OCI-LY1 (cell line): ENCODE data around the gene GABRA5.
A peak's percentile ranks its signal among the peaks of the same experiment; 100 is the strongest.

ENCODE experiments used
- H2AFZ ChIP-seq: fragments of 200-600 bp; sonication (generic), shearing (Covaris generic); 2 replicates; pipeline ENCODE4 v1.6.0; 2014; ENCODE audit warnings: antibody characterized with exemption, mild to moderate bottlenecking, low read length
- H3F3A ChIP-seq: fragments of 200-600 bp; sonication (generic), shearing (Covaris generic); 2 replicates; pipeline ENCODE4 v1.6.0; 2014; ENCODE audit warnings: mild to moderate bottlenecking, antibody characterized with exemption, low read length, moderate library complexity; ENCODE audit not compliant: insufficient read depth
- H3K27ac ChIP-seq: fragments of 200-600 bp; sonication (generic); 2 replicates; pipeline ENCODE4 v1.5.1; 2014; ENCODE audit warnings: low read length, mixed run types, mild to moderate bottlenecking, low read depth; ENCODE audit not compliant: poor library complexity, severe bottlenecking
- H3K27me3 ChIP-seq: fragments of 200-600 bp; sonication (generic); 2 replicates; pipeline ENCODE4 v1.6.0; 2014; ENCODE audit warnings: antibody characterized with exemption, mild to moderate bottlenecking, low read length, moderate library complexity; ENCODE audit not compliant: insufficient read depth
- H3K36me3 ChIP-seq: fragments of 200-600 bp; sonication (generic); 2 replicates; pipeline ENCODE4 v1.6.1; 2014; ENCODE audit warnings: mild to moderate bottlenecking, antibody characterized with exemption, low read length, moderate library complexity, mixed read lengths; ENCODE audit not compliant: insufficient read depth
- H3K4me1 ChIP-seq: fragments of 200-600 bp; sonication (generic); 2 replicates; pipeline ENCODE4 v1.5.1; 2014; ENCODE audit warnings: mild to moderate bottlenecking, low read length, moderate library complexity; ENCODE audit not compliant: insufficient read depth, severe bottlenecking
- H3K4me2 ChIP-seq: fragments of 200-600 bp; sonication (generic), shearing (Covaris generic); 2 replicates; pipeline ENCODE4 v1.6.1; 2014; ENCODE audit warnings: low read length
- H3K4me3 ChIP-seq: fragments of 200-600 bp; sonication (generic); 2 replicates; pipeline ENCODE4 v1.5.1; 2014; ENCODE audit warnings: low read length, low read depth, mild to moderate bottlenecking, mixed read lengths; ENCODE audit not compliant: poor library complexity, severe bottlenecking
- H3K79me2 ChIP-seq: fragments of 200-600 bp; shearing (Covaris generic); 2 replicates; pipeline ENCODE4 v1.6.1; 2016; ENCODE audit warnings: mixed run types, low read length, mixed read lengths; ENCODE audit not compliant: insufficient read depth
- H3K9ac ChIP-seq: fragments of 200-600 bp; sonication (generic), shearing (Covaris generic); 2 replicates; pipeline ENCODE4 v1.6.1; 2014; ENCODE audit warnings: mild to moderate bottlenecking, low read length, mixed read lengths
- H3K9me2 ChIP-seq: fragments of 200-600 bp; sonication (generic), shearing (Covaris generic); 2 replicates; pipeline ENCODE4 v1.6.1; 2014; ENCODE audit warnings: low read depth, mild to moderate bottlenecking, low read length, mixed read lengths
- H3K9me3 ChIP-seq: fragments of 200-600 bp; shearing (Covaris generic); 2 replicates; pipeline ENCODE4 v1.6.1; 2014; ENCODE audit warnings: low read length, mixed read lengths
- H4K20me1 ChIP-seq: fragments of 200-600 bp; sonication (generic), shearing (Covaris generic); 2 replicates; pipeline ENCODE4 v1.6.0; 2016; ENCODE audit warnings: mild to moderate bottlenecking, low read length; ENCODE audit not compliant: insufficient read depth
- EZH2 ChIP-seq: fragments of 200-600 bp; sonication (generic), shearing (Covaris generic); IDR thresholded peaks from 2 replicates; pipeline ENCODE4 v1.8.0; 2017; ENCODE audit warnings: borderline replicate concordance, mixed run types, mild to moderate bottlenecking, antibody characterized with exemption, low read length, moderate library complexity, mixed read lengths
- TF ChIP-seq, protein P1 (sequence below): fragments of 200-600 bp; sonication (generic), shearing (Covaris generic); IDR thresholded peaks from 2 replicates; pipeline ENCODE4 v1.5.1; 2017; ENCODE audit warnings: mild to moderate bottlenecking, antibody characterized with exemption, low read length, moderate library complexity, mixed read lengths

The GABRA5 gene

DNA sequence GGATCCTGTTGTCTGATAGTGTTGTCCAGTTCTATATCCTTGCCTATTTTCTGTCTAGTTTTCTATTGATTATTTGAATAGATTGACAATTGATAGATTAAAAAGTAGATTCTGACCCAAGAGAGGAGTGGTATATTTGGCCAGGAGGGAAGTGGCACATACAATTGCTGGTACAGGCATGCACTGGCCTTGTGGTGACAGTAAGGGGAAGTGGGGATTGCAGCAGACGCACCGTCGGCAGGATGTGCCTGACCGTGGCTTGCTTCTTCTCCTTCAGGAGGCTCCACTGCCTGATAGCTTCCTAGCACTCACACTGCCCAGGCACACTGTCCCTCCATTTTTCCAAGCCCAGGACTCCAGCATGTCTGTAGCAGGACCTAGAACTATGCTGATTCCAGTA is 114.6 kb downstream of the GABRA5 start:
- H3K4me1 ChIP-seq: no peaks in the 10 kb centered on the region
- no peaks in the 10 kb centered on the region for H3F3A ChIP-seq
- no peaks in the 10 kb centered on the region for H3K9me3 ChIP-seq
- no peak overlapping the region for H3K9ac ChIP-seq
- TF ChIP-seq, protein P1, sequence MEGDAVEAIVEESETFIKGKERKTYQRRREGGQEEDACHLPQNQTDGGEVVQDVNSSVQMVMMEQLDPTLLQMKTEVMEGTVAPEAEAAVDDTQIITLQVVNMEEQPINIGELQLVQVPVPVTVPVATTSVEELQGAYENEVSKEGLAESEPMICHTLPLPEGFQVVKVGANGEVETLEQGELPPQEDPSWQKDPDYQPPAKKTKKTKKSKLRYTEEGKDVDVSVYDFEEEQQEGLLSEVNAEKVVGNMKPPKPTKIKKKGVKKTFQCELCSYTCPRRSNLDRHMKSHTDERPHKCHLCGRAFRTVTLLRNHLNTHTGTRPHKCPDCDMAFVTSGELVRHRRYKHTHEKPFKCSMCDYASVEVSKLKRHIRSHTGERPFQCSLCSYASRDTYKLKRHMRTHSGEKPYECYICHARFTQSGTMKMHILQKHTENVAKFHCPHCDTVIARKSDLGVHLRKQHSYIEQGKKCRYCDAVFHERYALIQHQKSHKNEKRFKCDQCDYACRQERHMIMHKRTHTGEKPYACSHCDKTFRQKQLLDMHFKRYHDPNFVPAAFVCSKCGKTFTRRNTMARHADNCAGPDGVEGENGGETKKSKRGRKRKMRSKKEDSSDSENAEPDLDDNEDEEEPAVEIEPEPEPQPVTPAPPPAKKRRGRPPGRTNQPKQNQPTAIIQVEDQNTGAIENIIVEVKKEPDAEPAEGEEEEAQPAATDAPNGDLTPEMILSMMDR: no peak
- no peak for TF ChIP-seq EZH2
- H2AFZ ChIP-seq: no peak overlapping the region
- H3K4me3 ChIP-seq: no peak overlapping the region
- no peak overlapping the region for H3K4me2 ChIP-seq
- no peaks in the 10 kb centered on the region for H3K27me3 ChIP-seq
- H3K9me2 ChIP-seq: no peaks in the 10 kb centered on the region
- H3K36me3 ChIP-seq: no peaks in the 10 kb centered on the region
- no peaks in the 10 kb centered on the region for H4K20me1 ChIP-seq
- no peak overlapping the region for H3K27ac ChIP-seq
- no peaks in the 10 kb centered on the region for H3K79me2 ChIP-seq

DNA sequence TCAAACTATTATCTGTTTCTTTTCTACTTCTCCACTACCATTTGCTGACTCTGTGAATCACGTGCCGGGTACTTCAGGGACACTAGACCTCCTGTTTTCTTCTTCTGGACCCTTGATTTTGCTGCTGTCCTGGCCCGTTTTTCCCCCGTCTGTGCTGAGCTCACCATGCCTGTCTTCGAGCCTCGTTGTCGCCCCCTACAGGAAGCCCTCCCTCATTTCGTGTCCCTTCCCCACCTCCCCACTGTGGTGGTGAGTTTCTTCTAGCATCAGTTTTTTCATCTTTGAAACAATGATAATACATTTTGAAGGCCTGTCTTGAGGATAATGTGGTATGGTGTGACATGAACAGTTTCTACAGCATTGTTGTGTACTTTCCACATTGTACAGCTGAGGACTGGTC is 117.0 kb downstream of the GABRA5 start:
- Histone ChIP-seq H3K27ac (no peak overlapping the region), H3K36me3 (no peaks in the 10 kb centered on the region), H2AFZ (no peak overlapping the region), H3K9ac (no peak overlapping the region), H3K79me2 (no peaks in the 10 kb centered on the region), H4K20me1 (no peaks in the 10 kb centered on the region), H3K9me2 (no peaks in the 10 kb centered on the region), H3K4me1 (no peaks in the 10 kb centered on the region), H3K27me3 (no peaks in the 10 kb centered on the region), H3K4me2 (no peak overlapping the region), H3F3A (no peaks in the 10 kb centered on the region), H3K4me3 (no peak overlapping the region), H3K9me3 (no peaks in the 10 kb centered on the region)
- no peak for TF ChIP-seq EZH2
- TF ChIP-seq, protein P1: peak; percentile 65

DNA sequence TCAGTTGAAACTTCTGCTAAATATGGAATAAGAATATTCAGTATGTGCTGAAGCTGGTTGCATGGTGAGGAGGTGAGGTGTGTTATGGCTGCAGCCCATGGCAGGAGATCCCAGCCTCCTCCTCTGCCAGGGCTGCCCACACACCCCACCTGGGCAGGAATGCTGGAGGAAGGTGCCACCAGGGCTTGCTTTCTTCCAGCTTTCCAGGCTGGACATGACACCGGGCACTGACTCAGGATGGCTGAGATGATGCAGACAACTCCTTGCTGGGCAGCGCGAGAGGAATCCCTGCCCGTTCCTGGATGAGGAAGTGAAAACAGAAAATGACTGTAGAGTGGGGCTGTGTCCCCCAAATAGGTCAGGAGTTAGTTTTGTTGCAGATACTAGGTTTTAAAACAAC is 118.2 kb downstream of the GABRA5 start:
- no peak overlapping the region for H3K4me2 ChIP-seq

DNA sequence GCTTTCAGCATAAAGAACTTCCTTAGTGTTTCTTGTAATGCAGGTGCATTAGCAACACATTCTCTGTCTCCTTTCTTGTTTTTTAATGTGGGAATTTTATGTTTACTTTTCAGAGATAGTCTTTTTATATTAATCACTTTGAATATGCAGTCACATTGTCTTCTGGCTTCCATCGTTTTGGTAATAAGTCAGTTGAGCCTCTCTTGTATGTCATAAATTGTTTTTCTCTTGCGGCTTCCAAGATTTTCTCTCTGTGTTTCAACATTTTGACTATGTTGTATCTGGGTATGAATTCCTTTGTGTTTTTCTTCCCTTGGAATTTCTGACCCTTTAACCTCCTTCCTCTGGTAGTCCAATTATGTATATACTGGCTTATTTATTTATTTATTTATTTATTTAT is 129.4 kb downstream of the GABRA5 start:
- H3K4me1 ChIP-seq: no peaks in the 10 kb centered on the region
- TF ChIP-seq, protein P1: no peak
- no peak for TF ChIP-seq EZH2
- no peaks in the 10 kb centered on the region for H3K36me3 ChIP-seq
- no peaks in the 10 kb centered on the region for H3K79me2 ChIP-seq
- H3K4me3 ChIP-seq: no peak overlapping the region
- H3K9me2 ChIP-seq: no peaks in the 10 kb centered on the region
- no peaks in the 10 kb centered on the region for H3K27me3 ChIP-seq
- H3K27ac ChIP-seq: no peak overlapping the region
- H3F3A ChIP-seq: no peaks in the 10 kb centered on the region
- no peak overlapping the region for H2AFZ ChIP-seq
- H3K9ac ChIP-seq: no peak overlapping the region
- H3K4me2 ChIP-seq: no peak overlapping the region
- no peaks in the 10 kb centered on the region for H3K9me3 ChIP-seq
- H4K20me1 ChIP-seq: no peaks in the 10 kb centered on the region

More for the DNA sequence above, 118.2 kb downstream of the GABRA5 start:
- H3K27ac ChIP-seq: no peak overlapping the region
- H3K9me2 ChIP-seq: no peaks in the 10 kb centered on the region
- H3K27me3 ChIP-seq: no peaks in the 10 kb centered on the region
- no peaks in the 10 kb centered on the region for H3K79me2 ChIP-seq
- no peak for TF ChIP-seq EZH2
- H3K36me3 ChIP-seq: no peaks in the 10 kb centered on the region
- no peaks in the 10 kb centered on the region for H3K9me3 ChIP-seq
- H3K9ac ChIP-seq: no peak overlapping the region
- H3K4me1 ChIP-seq: no peaks in the 10 kb centered on the region
- H3K4me3 ChIP-seq: no peak overlapping the region
- no peaks in the 10 kb centered on the region for H3F3A ChIP-seq
- H4K20me1 ChIP-seq: no peaks in the 10 kb centered on the region
- no peak overlapping the region for H2AFZ ChIP-seq
